ENCODE measurements around the gene MS4A13. TPM values are rescaled to one million over a fixed set of nuclear protein-coding genes. Genes with fewer than 3 reads are reported as not detected.

Gene MS4A13
- total RNA-seq, 1 experiment from 2014 or later = not detected

DNA sequence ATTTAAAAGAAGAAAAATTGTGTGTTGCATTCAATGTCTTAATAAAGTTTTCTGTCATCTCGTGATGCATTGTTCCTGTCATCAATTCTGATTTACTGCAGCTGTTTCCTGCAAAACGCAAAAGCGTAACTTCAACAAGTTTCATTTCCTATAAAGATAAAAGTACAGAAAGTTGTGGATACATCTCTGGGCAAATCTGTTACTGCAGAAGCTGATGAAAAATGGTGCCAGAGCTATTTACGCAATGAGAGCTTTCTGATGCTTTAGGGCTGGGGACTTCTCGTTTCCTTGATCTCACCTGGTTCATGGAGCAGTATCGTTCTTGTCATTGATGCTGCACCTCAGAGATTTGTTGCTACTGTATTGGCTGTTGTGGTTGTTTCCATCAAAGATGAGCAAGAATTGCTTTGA, 38.2 kb upstream of the MS4A13 start:
- no peak for ATAC-seq
- CTCF ChIA-PET = interaction anchor here (1.6 kb wide), 1 partner anchor 113 kb away, joined by 4 read pairs; no protein-coding TSS in a partner anchor
- intact Hi-C loops (cut with micrococcal nuclease) = no loop called here

More for the DNA sequence above, 38.2 kb upstream of the MS4A13 start:
- H2AFZ ChIP-seq (ENCODE audit: low read depth, low read length, poor library complexity, severe bottlenecking) = no peak overlapping the region
- H3K9me3 ChIP-seq (ENCODE audit: control insufficient read depth in 1 of 2, insufficient read depth in 1 of 2, low read depth in 1 of 2, low read length in 2 of 2) = no peaks in the 10 kb centered on the region
- no peaks in the 10 kb centered on the region for H3K9me2 ChIP-seq (ENCODE audit: insufficient read depth)
- H3K4me1 ChIP-seq (ENCODE audit: control insufficient read depth in 1 of 2, insufficient read depth in 2 of 2, low read length in 2 of 2) = no peaks in the 10 kb centered on the region
- no peaks in the 10 kb centered on the region for H3K27me3 ChIP-seq (ENCODE audit: insufficient read depth, low read length)
- no TSS peak for BruUV-seq (replicated peaks)
- no peaks in the 10 kb centered on the region for H3K36me3 ChIP-seq (ENCODE audit: control insufficient read depth in 1 of 2, insufficient read depth in 2 of 2, low read length in 2 of 2)
- no peak overlapping the region for H3K27ac ChIP-seq (ENCODE audit: low read depth, low read length)
- ChIA-PET POLR2A (no interaction called here), RAD21 (ENCODE audit: low non-redundant PET in 1 of 2, low total read pairs in 2 of 2, uncharacterized antibody in 2 of 2, unreplicated experiment in 2 of 2) (interaction anchor here in 1 of 2 experiments (0.7 kb wide), 1 partner anchor 164 kb away, joined by 5 read pairs; no protein-coding TSS in a partner anchor)
- no peaks in the 10 kb centered on the region for H3K79me2 ChIP-seq (ENCODE audit: insufficient read depth, low read length)
- H3K4me2 ChIP-seq (ENCODE audit: low read length) = no peak overlapping the region
- no peak overlapping the region for H3K4me3 ChIP-seq (replicated peaks in 1 of 2; ENCODE audit: low read depth in 1 of 2, low read length in 2 of 2)
- no peak for TF ChIP-seq RAD21 (IDR thresholded peaks at IDR 0.05; ENCODE audit: low read depth)
- no peak for TF ChIP-seq ATF3 (IDR thresholded peaks at IDR 0.05)
- TF ChIP-seq, protein P1, sequence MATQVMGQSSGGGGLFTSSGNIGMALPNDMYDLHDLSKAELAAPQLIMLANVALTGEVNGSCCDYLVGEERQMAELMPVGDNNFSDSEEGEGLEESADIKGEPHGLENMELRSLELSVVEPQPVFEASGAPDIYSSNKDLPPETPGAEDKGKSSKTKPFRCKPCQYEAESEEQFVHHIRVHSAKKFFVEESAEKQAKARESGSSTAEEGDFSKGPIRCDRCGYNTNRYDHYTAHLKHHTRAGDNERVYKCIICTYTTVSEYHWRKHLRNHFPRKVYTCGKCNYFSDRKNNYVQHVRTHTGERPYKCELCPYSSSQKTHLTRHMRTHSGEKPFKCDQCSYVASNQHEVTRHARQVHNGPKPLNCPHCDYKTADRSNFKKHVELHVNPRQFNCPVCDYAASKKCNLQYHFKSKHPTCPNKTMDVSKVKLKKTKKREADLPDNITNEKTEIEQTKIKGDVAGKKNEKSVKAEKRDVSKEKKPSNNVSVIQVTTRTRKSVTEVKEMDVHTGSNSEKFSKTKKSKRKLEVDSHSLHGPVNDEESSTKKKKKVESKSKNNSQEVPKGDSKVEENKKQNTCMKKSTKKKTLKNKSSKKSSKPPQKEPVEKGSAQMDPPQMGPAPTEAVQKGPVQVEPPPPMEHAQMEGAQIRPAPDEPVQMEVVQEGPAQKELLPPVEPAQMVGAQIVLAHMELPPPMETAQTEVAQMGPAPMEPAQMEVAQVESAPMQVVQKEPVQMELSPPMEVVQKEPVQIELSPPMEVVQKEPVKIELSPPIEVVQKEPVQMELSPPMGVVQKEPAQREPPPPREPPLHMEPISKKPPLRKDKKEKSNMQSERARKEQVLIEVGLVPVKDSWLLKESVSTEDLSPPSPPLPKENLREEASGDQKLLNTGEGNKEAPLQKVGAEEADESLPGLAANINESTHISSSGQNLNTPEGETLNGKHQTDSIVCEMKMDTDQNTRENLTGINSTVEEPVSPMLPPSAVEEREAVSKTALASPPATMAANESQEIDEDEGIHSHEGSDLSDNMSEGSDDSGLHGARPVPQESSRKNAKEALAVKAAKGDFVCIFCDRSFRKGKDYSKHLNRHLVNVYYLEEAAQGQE (IDR thresholded peaks at IDR 0.05; ENCODE audit: low read depth) = no peak
- no peak for TF ChIP-seq EGR1 (IDR thresholded peaks at IDR 0.05; ENCODE audit: low read depth)
- no peak for TF ChIP-seq POLR2AphosphoS5 (IDR thresholded peaks at IDR 0.05; ENCODE audit: low read depth, low read length)
- no peak for TF ChIP-seq SIN3A (IDR thresholded peaks at IDR 0.05; ENCODE audit: low read depth)
- TF ChIP-seq EZH2 (IDR thresholded peaks at IDR 0.05) = no peak
- no peak for TF ChIP-seq MAX (IDR thresholded peaks at IDR 0.05)
- no peak for TF ChIP-seq YY1 (IDR thresholded peaks at IDR 0.05; ENCODE audit: extremely low read depth, insufficient replicate concordance, low read depth, low read length)
- no peak for TF ChIP-seq ZFX (IDR thresholded peaks at IDR 0.05)
- no peak for TF ChIP-seq SRF (IDR thresholded peaks at IDR 0.05; ENCODE audit: low read depth)
- TF ChIP-seq SP1 (IDR thresholded peaks at IDR 0.05; ENCODE audit: low read depth) = no peak
- no peak for DNase-seq (ENCODE audit: low read depth, low spot score)
- H4K20me1 ChIP-seq (ENCODE audit: insufficient read depth) = no peaks in the 10 kb centered on the region
- H3K9ac ChIP-seq (ENCODE audit: low read length) = no peak overlapping the region

All from HCT116 (cell line).